Large intestine (tissue), 3 donors: Measurements from ENCODE around the gene GLRA3. TPM values are rescaled to one million over a fixed set of nuclear protein-coding genes. Genes with fewer than 3 reads are reported as not detected.
A peak's percentile ranks its signal among the peaks of the same experiment; 100 is the strongest.

Experiments used
- DNase-seq, 2 donors: peaks; one replicate each; pipeline versions ENCODE4 v3.0.0 to v3.0.0-alpha.2; 2013
- H3K27ac ChIP-seq: one replicate; pipeline ENCODE4 v1.5.1; 2013; ENCODE audit warnings: low read length
- H3K27me3 ChIP-seq: 2 replicates; pipeline ENCODE4 v1.6.1; 2013; ENCODE audit warnings: low read length; ENCODE audit not compliant: control insufficient read depth, insufficient read depth
- H3K36me3 ChIP-seq: 2 replicates; pipeline ENCODE4 v1.6.1; 2013; ENCODE audit warnings: low read length; ENCODE audit not compliant: control insufficient read depth, insufficient read depth
- H3K4me1 ChIP-seq: one replicate; pipeline ENCODE4 v1.6.1; 2013; ENCODE audit warnings: low read length; ENCODE audit not compliant: control insufficient read depth, insufficient read depth
- H3K4me3 ChIP-seq: one replicate; pipeline ENCODE4 v1.5.1; 2013; ENCODE audit warnings: low read length
- H3K9me3 ChIP-seq: one replicate; pipeline ENCODE4 v1.6.1; 2013; ENCODE audit warnings: mild to moderate bottlenecking, low read depth, low read length, moderate library complexity; ENCODE audit not compliant: control insufficient read depth
- WGBS: methylation state at CpG from one replicate; pipeline ENCODE4 v1.1.5; 2013; ENCODE audit warnings: low lambda C conversion rate; ENCODE audit not compliant: insufficient coverage; 5-methylcytosine and 5-hydroxymethylcytosine counted together
- polyA plus RNA-seq: library from polyadenylated mRNA; unstranded; fragments of 120-200 nt; gene quantifications from one replicate; pipeline ENCODE4 v1.2.1, GENCODE V29; 2013

Gene GLRA3
- polyA plus RNA-seq, 1 donor = 1.0 TPM

GRCh38 chr4:174669270-174669669 is 159.8 kb downstream of the GLRA3 start:
- no CpG with 5 or more reads among the region's 3 CpGs for WGBS

GRCh38 chr4:174665799-174666198 is 163.2 kb downstream of the GLRA3 start:
- DNase-seq = no peak
- no peak overlapping the region for H3K4me3 ChIP-seq
- H3K27me3 ChIP-seq = no peaks in the 10 kb centered on the region
- no peak overlapping the region for H3K27ac ChIP-seq
- no peaks in the 10 kb centered on the region for H3K9me3 ChIP-seq
- H3K36me3 ChIP-seq = no peaks in the 10 kb centered on the region
- H3K4me1 ChIP-seq = peaks cover 10% of the 10 kb centered on the region

More at GRCh38 chr4:174669270-174669669, 159.8 kb downstream of the GLRA3 start:
- Histone ChIP-seq H3K4me3 (no peak overlapping the region), H3K27me3 (no peaks in the 10 kb centered on the region), H3K4me1 (peaks cover 10% of the 10 kb centered on the region), H3K36me3 (no peaks in the 10 kb centered on the region), H3K27ac (peak overlapping the region; percentile 54), H3K9me3 (no peaks in the 10 kb centered on the region)
- peak; percentile 70 to 83 for DNase-seq

- no peaks in the 10 kb centered on the region for H3K27me3 ChIP-seq
- no peaks in the 10 kb centered on the region for H3K36me3 ChIP-seq
- H3K27ac ChIP-seq = no peak overlapping the region
- H3K4me1 ChIP-seq = peaks cover 3% of the 10 kb centered on the region
- no CpG with 5 or more reads among the region's 2 CpGs for WGBS
- DNase-seq = no peak
- no peak overlapping the region for H3K4me3 ChIP-seq
- H3K9me3 ChIP-seq = no peaks in the 10 kb centered on the region
Observed at GRCh38 chr4:174663216-174663615, 165.8 kb downstream of the GLRA3 start.

- H3K36me3 ChIP-seq = no peaks in the 10 kb centered on the region
- DNase-seq = no peak
Observed at GRCh38 chr4:174658246-174658645, 170.8 kb downstream of the GLRA3 start.

GRCh38 chr4:174657472-174657871 is 171.6 kb downstream of the GLRA3 start:
- H3K36me3 ChIP-seq = no peaks in the 10 kb centered on the region
- no peaks in the 10 kb centered on the region for H3K9me3 ChIP-seq
- H3K4me3 ChIP-seq = no peak overlapping the region
- H3K27me3 ChIP-seq = no peaks in the 10 kb centered on the region
- 74% methylated on average over 4 of the region's 6 CpGs for WGBS
- DNase-seq = no peak
- H3K4me1 ChIP-seq = no peaks in the 10 kb centered on the region
- no peak overlapping the region for H3K27ac ChIP-seq

More at GRCh38 chr4:174658246-174658645, 170.8 kb downstream of the GLRA3 start:
- WGBS = 35% methylated on average over 3 of the region's 3 CpGs
- Histone ChIP-seq H3K4me3 (no peak overlapping the region), H3K27me3 (no peaks in the 10 kb centered on the region), H3K4me1 (no peaks in the 10 kb centered on the region), H3K27ac (no peak overlapping the region), H3K9me3 (no peaks in the 10 kb centered on the region)

GRCh38 chr4:174654634-174655033 is 174.4 kb downstream of the GLRA3 start:
- Histone ChIP-seq H3K9me3 (no peaks in the 10 kb centered on the region), H3K36me3 (no peaks in the 10 kb centered on the region), H3K4me3 (no peak overlapping the region), H3K27me3 (no peaks in the 10 kb centered on the region), H3K4me1 (no peaks in the 10 kb centered on the region), H3K27ac (no peak overlapping the region)
- 100% methylated on average over 1 of the region's 4 CpGs for WGBS
- no peak for DNase-seq

- Histone ChIP-seq H3K9me3 (no peaks in the 10 kb centered on the region), H3K36me3 (no peaks in the 10 kb centered on the region), H3K27me3 (no peaks in the 10 kb centered on the region), H3K27ac (no peak overlapping the region), H3K4me3 (no peak overlapping the region), H3K4me1 (peaks cover 4% of the 10 kb centered on the region)
- WGBS = no CpG with 5 or more reads among the region's 2 CpGs
- DNase-seq = no peak
Observed at GRCh38 chr4:174650711-174651355, 178.2 kb downstream of the GLRA3 start.

- H3K27ac ChIP-seq = no peak overlapping the region
- H3K27me3 ChIP-seq = no peaks in the 10 kb centered on the region
- no CpG with 5 or more reads among the region's 5 CpGs for WGBS
- H3K9me3 ChIP-seq = no peaks in the 10 kb centered on the region
- no peaks in the 10 kb centered on the region for H3K36me3 ChIP-seq
- H3K4me3 ChIP-seq = no peak overlapping the region
- no peak for DNase-seq
- H3K4me1 ChIP-seq = peaks cover 4% of the 10 kb centered on the region
Observed at GRCh38 chr4:174648812-174649211, 180.2 kb downstream of the GLRA3 start.

- H3K4me1 ChIP-seq = peaks cover 4% of the 10 kb centered on the region
- H3K27me3 ChIP-seq = no peaks in the 10 kb centered on the region
- H3K4me3 ChIP-seq = no peak overlapping the region
- H3K36me3 ChIP-seq = no peaks in the 10 kb centered on the region
- no CpG with 5 or more reads among the region's 1 CpG for WGBS
- no peaks in the 10 kb centered on the region for H3K9me3 ChIP-seq
- no peak for DNase-seq
- no peak overlapping the region for H3K27ac ChIP-seq
Observed at GRCh38 chr4:174646326-174646725, 182.7 kb downstream of the GLRA3 start.

GRCh38 chr4:174640146-174640545 is 188.9 kb downstream of the GLRA3 start:
- no peaks in the 10 kb centered on the region for H3K4me1 ChIP-seq
- H3K36me3 ChIP-seq = no peaks in the 10 kb centered on the region
- H3K9me3 ChIP-seq = no peaks in the 10 kb centered on the region
- no peak for DNase-seq
- H3K27ac ChIP-seq = no peak overlapping the region
- no peak overlapping the region for H3K4me3 ChIP-seq
- no peaks in the 10 kb centered on the region for H3K27me3 ChIP-seq

- no peaks in the 10 kb centered on the region for H3K9me3 ChIP-seq
- H3K27ac ChIP-seq = no peak overlapping the region
- no peaks in the 10 kb centered on the region for H3K27me3 ChIP-seq
- no peak overlapping the region for H3K4me3 ChIP-seq
- DNase-seq = no peak
- no CpG with 5 or more reads among the region's 1 CpG for WGBS
- no peaks in the 10 kb centered on the region for H3K4me1 ChIP-seq
- no peaks in the 10 kb centered on the region for H3K36me3 ChIP-seq
Observed at GRCh38 chr4:174635732-174636131, 193.3 kb downstream of the GLRA3 start.
